Head of caudate nucleus (tissue), 42 donors: ENCODE data around the gene FTO.
"Not testable (repeated sequence)": the region's sequence is repeated elsewhere in the genome, so short reads cannot be mapped to it uniquely, and the experiment has no call there.

Source experiments
- DNase-seq, 42 donors: peaks; one replicate each; pipeline versions ENCODE4 v3.0.0 to v3.0.0-alpha.2; 2020 to 2021; ENCODE audit warnings: mixed read lengths in 7 of 42
- intact Hi-C: fragments of 100-400 bp; cut with DNase I; formaldehyde crosslinking; loops from one replicate; pipeline ENCODE4 v1.15.0; 2022

The FTO gene

DNA sequence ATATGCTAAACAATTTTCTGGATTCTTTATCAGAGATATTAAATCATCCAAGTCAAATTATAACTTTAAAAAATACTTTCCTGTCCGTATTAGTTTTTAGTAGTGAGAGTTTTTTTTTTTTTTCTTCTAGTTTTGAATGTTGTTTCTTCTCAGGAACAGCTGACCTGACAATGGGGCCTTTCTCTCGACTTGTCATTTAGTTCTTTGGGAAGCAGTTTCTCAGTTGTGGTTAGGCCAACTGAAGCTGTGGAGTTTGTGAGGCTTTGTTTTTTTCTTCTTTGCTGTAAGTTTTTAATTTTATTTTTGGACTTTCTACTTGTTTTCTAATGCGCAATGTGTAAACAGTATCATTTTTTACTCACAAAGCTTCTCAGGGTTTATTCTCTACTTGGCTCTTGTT lies 140.8 kb downstream of the FTO start:
- DNase-seq = peak in 14 of 42 donors; percentile 11 to 61 (median 46)

DNA sequence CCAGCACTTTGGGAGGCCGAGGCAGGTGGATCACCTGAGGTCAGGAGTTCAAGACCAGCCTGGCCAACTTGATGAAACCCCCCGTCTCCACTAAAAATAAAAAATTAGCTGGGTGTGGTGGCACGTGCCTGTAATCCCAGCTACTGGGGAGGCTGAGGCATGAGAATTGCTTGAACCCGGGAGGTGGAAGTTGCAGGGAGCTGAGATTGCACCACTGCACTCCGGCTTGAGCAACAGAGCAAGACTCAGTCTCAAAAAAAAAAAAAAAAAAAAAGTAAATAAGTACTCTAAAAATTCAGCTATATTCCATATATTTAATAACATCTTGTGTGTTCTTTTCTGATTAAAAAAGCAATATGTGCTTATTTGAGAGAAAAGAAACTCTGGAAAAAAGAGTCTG lies 142.6 kb downstream of the FTO start:
- DNase-seq, intact Hi-C loops: not testable (repeated sequence)

More for the DNA sequence above, 140.8 kb downstream of the FTO start:
- intact Hi-C loops = no loop called here

DNA sequence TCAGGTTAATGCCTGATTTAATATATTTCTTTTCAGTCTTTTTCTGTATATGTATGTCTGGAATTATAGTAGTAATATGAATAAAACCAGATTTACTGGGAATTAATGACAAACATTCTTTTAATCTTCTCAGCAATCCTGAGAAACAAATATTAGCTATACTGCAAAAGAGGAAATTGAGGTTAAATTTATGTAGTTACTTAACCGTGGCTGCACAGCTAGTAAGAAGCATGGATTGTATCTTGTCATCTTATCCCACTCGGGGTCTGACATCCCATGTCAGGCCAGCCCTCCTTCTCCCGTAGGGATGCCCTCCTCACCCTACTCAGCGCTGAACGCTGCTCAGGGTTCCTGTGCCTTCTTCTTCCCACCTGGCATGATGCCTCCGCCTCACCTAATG lies 143.0 kb downstream of the FTO start:
- no peak for DNase-seq
- intact Hi-C loops = no loop called here

DNA sequence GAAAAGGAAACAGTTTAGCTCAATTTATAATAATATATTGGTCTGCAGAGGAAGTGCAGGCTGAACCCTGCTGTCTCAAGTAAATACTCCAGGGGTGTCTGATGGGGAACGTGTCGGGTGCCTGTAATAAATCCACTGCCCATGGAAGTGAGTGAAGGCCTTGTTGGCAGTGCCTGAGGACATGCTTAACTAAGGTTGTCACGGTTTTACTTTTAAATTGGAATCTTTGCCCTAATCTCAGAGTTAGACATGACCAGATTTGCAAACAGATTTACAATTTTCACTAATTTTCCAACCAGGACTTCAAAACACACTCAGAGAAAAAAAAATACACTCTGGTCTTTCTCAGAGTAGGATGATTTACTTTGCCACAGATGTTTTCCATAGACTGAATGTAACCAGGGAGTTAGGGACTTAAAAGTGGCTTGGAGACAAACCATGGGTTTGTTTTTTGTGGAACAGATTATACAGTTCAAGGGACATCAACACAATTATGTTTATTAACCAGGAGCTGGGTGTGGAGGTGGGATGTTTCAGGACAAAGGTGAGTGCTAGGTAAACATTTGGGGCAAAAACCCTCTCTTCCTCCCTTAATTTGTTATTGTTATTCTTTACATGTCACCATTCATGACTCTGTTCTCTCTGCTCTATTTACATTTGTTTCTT lies 144.5 kb downstream of the FTO start:
- intact Hi-C loops = no loop called here

DNA sequence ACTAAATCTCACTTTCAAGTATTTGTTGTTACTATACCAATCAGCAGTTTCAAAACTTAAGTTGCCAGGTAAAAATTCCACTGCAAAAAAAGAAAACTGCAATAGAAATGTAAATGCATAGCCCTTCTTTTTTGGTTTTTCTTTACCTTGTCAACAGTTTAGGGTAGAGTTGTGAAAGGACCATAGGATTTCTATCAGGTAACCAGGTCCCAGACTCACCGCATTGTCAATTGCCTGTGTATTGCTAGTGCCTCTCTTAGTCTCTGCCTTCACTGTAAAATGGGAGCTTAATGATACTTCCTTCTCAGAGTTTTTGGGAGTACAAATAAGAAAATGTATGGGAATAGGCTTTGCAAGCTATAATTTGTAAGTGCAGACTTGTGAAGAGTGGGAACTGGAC lies 145.0 kb downstream of the FTO start:
- DNase-seq = no peak
- intact Hi-C loops = no loop called here

More for the DNA sequence above, 144.5 kb downstream of the FTO start:
- no peak for DNase-seq

DNA sequence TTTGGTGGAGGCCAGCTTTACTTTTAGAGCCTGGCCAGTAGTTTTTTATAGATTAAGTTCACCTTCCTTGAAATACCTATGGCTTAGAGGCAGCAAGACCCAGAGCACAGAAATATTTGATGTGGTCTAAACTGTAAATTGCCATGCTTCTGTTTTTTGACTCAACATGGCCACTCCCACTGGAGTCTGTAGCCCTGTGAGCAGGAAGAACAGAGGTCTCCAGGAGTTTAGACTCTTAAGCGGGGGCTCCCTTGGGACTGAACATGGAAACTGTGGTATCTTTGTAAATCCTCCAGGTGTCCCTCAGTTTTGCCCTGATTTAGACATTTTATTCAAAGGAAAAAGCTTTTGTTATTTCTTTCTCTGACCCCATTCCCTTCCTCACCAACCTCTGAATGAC lies 145.6 kb downstream of the FTO start:
- intact Hi-C loops = no loop called here
- DNase-seq = no peak

DNA sequence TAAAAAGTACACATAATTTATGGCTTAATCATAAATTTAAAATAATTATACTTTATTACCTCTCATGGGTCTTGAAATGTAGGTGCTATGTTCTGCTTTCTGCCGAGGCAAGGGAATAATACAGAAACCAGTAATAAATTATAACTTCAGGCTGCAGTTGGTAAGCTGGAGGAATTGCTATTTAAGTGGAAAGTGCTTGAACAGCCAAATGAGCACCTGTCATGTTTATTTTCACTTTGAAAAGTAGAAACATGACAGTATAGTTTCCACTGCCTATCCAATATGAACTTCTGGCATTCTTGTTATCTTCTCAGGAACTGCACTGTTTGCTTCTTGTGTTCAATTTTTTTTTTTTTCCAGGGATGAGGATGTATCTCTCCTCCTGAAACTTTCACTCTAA lies 146.0 kb downstream of the FTO start:
- intact Hi-C loops = no loop called here
- DNase-seq = no peak

DNA sequence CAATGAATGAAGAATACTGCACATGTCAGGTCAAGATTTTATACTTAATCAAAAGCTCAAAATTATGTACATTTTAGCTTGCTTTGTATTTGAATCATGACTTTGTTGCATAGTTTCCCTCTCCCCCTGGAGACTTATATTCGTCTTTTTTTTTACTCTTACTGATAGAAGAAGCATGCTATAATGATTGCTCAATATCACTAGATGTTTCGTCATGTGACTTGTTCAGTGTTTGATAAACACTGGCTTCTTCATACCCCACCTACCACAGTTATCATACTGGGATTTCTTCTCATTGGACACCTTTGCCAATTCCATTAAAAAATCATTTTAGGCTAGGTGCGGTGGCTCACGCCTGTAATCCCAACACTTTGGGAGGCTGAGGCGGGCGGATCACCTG lies 148.7 kb downstream of the FTO start:
- no peak for DNase-seq
- intact Hi-C loops = no loop called here

DNA sequence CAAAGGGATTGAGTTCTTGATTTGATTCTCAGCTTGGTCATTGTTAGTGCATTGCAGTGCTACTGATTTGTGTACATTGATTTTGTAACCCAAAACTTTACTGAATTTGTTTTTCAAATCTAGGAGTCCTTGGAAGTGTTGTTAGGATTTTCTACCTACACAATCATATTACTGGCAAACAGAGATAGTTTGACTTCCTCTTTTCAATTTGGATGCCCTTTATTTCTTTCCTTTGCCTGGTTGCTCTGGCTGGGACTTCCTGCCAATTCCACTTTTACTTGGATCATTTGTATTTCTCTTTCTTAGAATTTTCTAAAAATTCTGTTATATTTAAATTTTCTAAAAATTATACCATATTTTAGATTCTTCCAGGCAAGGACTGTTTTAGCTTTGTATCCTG lies 151.1 kb downstream of the FTO start:
- intact Hi-C loops = no loop called here
- no peak for DNase-seq

DNA sequence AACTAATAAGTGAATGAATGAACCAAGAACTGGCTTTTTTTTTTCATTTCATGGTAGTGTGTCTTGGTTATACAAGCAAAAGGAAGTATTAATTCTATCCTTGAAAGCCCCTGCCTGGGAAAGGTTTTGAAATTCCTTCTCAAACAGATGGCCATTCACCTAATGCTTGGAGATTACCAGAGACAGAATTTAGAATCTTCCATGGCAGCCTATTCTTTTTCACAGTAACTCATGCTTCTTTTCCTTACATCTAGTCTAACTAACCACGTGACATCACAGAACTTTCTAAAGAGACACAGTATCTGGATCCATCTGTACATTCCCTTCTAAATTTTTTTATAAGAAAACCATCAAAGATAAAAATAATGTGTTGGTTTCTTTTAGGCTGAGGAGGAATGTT lies 151.6 kb downstream of the FTO start:
- no peak for DNase-seq
- intact Hi-C loops = no loop called here

DNA sequence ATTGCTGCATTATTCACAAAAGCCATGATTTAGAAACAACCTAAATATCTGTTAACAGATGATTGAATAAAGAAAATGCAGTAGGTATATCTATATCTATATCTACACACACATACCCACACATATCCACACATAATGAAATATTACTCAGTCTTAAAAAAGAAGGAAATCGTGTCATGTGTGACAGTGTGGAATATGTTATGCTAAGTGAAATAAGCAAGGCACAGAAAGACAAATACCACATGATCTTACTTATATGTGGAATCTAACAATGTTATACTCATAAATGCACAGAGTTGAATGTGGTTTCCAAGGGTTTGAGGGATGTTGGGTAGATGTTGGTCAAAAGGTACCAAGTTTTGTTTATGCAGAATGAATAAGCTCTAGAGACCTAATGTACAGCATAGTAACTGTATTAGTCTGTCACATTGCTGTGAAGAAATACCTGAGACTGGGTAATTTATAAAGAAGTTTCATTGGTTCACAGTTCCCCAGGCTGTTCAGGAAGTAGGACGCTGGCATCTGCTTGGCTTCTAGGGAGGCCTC lies 156.1 kb downstream of the FTO start:
- intact Hi-C loops = no loop called here
- DNase-seq = no peak

DNA sequence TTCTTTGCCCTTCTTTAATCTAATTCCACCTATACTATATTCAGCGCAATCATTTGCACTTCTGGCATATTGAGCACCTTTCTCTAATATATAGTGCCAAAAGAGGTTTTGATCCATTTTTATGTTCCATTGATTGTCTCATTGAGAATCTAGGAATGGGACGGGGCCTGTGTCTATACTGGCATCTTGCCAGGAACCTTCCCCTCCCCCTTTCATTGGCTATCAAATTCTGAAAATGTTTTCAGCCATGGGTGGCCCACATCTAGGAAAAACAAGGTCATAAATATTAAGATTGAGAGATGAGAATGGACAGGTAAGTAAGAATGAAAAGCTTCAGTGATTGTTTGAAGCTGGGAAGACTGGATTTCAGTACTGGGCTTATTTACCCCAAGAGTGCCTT lies 159.9 kb downstream of the FTO start:
- intact Hi-C loops = no loop called here
- no peak for DNase-seq

DNA sequence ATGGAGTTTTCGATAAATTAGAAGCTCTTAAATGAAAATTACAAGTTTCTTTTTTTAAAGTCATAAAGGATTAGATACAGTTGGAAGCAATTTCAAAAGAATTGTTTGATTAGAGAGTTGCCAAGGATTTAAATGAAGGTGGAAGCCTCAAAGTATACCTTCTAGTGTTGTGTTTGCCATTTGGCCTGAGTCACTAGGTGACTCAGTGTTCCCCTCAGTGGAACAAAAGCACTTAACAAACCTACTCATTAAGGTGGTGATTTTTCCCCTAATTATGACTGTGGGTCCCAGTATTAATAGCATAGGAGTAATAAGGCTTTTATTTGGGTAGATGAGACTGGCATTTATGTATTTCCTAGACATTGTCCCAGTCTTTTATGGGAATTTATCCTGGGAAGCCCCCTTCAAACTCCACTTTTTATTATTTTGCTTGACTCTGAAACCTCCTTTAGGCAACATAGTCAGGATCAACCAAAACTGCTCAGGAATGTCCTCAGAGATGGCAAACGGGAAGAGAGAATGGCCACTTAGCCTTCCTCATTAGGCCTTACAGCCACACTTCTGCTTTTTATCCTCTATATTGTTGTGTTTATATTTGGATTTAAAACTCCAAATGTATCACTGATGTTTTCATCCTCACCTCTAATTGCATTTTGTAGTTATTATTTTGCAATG lies 161.0 kb downstream of the FTO start:
- intact Hi-C loops = no loop called here
- no peak for DNase-seq

DNA sequence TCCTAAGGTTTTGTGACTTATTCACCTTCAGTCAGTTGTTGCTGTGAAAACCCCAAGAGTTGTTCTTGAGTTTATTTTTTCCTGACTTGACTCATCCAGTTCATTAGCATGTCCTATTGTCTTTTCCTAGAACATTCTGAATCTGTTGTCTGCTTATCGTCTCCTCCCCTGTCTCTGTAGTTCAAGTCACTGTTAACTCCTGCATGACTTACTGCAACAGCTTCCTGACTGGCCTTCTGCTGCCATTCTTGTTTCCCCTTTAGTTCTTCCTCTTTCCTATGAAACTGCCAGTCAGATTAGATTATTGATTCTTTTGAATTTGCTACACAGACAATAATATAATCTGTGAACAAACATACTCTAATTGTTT lies 161.5 kb downstream of the FTO start:
- peak in 2 of 42 donors; percentile 23 to 27 for DNase-seq

DNA sequence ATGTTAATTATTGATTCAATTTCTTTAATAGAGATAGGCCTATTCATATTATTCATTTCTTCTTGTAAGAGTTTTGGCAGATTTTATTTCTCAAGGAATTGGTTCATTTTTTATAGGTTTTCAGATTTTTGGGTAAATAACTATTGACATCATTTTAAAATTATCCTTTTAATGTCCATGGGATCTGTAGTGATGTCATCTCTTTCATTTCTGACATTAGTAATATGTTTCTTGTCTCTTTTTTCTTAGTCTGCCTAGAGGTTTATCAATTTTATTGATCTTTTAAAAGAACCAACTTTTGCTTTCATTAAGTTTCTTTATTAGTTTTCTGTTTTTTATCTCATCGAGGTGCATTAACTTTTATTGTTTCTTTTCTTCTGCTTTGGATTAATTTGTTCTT lies 162.6 kb downstream of the FTO start:
- intact Hi-C loops = no loop called here
- DNase-seq = no peak

More for the DNA sequence above, 161.5 kb downstream of the FTO start:
- intact Hi-C loops = no loop called here

DNA sequence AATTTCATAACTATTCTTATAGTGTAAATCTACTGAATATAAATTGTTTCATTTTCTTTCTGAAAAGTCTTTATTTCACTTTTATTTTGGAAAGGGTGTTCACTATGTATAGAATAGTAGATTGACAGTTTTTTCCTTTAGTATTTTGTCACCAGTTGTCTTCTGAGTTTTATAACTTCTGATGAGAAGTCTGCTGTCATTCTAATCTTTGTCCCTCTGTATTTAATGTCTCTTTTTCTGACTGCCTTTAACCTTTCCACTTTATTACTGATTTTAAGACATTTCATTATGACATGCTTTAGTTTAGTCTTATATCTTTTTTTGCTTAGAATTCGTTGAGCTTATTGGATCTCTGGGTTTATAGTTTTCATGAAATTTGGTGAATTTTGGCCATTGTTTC lies 166.9 kb downstream of the FTO start:
- DNase-seq = no peak
- intact Hi-C loops = no loop called here

DNA sequence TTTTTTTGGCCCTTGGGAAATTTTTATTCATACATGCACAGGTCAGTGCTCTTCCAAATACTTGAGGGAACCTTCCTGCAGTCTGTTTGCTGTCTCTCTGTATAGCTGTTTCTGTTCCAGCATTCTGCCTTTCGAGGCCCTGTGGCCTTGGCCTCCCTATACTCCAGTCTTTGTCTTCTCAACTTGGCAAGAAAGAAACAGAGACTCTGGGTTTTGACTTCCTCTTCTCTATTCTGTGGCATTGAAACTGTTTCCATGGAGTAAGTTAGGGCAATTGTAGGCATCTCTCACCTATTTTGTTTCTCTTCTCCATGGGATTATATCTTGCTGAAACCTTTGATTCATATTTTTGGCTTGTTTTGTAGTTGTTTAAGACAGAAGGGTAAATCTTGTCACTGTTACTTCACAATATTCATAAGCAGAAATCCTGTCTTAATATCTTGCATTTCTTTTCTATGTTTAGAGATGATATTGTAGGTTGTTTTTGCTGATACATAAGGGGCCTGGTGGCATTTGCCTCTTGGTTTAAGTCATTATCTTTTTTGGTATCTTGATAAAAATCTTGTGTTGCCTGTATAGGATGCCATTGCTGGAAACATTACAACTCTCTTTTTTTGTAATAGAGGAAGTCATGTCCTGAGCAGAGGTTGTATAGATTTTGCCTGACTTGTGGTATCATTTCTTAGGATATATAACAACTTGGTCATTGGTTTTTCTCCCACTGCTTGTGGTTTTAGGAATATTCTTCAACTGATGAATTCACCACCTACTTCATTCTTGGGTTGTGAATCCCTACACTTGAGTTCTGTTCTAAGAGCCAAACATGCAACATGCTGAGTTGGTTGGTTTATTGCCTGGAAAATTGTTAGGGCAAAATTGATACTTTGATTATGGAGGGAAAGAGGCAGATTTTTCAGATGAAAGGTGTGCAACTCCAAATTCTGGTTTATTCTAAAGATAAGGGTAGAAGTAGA lies 168.6 kb downstream of the FTO start:
- intact Hi-C loops = no loop called here
- no peak for DNase-seq

DNA sequence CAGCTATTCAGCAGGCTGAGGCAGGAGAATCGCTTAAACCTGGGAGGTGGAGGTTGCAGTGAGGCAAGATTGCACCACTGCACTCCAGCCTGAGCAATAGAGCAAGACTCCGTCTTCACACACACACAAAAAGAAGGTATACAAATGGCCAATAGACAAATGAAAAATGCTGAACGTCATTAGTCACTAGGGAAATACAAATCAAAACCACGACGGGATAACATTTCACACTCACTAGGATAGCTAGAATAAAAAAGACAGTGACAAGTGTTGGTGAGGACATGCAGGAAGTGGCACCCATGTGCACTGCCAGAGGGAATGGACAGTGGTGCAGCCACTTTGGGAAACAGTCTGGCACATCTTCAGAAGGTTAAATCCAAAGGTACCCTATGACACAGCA lies 172.9 kb downstream of the FTO start:
- DNase-seq = no peak
- intact Hi-C loops = no loop called here

DNA sequence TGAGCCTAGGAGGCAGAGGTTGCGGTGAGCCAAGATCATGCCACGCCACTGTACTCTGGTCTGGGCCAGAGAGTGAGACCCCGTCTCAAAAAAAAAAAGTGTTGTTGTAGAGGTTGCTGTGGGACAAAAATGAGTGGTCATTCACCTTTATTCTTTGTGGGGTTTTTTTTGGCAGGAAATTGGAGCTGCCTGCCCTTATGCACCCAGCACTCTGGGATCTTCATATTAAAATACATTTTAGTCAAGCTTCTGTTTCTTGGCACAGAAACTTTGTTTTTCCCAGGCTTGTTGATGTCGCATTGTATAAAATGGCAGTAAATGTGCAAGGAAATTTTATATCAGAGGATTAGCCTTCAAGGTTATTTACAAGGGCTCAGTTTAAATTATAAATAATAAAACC lies 174.3 kb downstream of the FTO start:
- intact Hi-C loops = no loop called here
- no peak for DNase-seq

DNA sequence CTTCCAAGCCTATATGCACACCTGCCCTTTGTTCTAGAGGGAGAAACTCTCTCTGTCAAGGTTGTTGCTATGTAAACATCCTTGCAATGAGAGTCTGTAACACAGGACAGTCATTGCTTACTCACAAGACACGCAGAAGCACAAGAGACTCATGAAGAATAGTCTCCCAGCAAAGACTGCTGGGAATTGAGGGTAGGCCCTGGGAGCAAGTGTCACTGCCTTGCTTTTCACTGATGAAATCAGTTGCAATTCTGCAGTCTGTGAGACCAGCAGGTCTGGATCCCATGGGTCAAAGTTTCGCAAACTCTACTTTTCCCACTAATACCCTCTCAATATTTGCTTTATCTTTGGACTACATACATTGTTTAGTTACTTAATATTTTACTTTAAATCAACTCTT lies 177.4 kb downstream of the FTO start:
- DNase-seq = no peak
- intact Hi-C loops = no loop called here
